Gastrocnemius medialis (tissue), 4 donors: ENCODE data around the gene WDR81. TPM values are rescaled to one million over a fixed set of nuclear protein-coding genes. Genes with fewer than 3 reads are reported as not detected.
A peak's percentile ranks its signal among the peaks of the same experiment; 100 is the strongest.

Experiments
- ATAC-seq, 2 donors: fragments of 150-250 bp; one replicate each; pipeline ENCODE4 v1.9.1; 2016
- DNase-seq, 2 donors: peaks; one replicate each; pipeline ENCODE4 v3.0.0-alpha.2; 2019
- H3K27ac ChIP-seq, 4 donors: fragments of 200-600 bp; sonication (generic); 1 replicate in 1 of 4; 2 replicates in 3 of 4; pipeline ENCODE4 v1.5.1; 2016 to 2018; ENCODE audit warnings: mild to moderate bottlenecking in 2 of 4, moderate library complexity in 1 of 4
- H3K27me3 ChIP-seq, 3 donors: fragments of 200-600 bp; sonication (generic) in 2 of 3; 1 replicate in 1 of 3; 2 replicates in 2 of 3; pipeline versions ENCODE4 v1.5.1 to v1.6.0; 2016 to 2019; ENCODE audit warnings: mild to moderate bottlenecking in 1 of 3, moderate library complexity in 1 of 3
- H3K36me3 ChIP-seq, 2 donors: fragments of 200-600 bp; sonication (generic) in 1 of 2; one replicate each; pipeline ENCODE4 v1.5.1; 2017 to 2018
- H3K4me1 ChIP-seq, 2 donors: fragments of 200-600 bp; sonication (generic) in 1 of 2; one replicate each; pipeline ENCODE4 v1.5.1; 2016 to 2017; ENCODE audit warnings: mild to moderate bottlenecking in 2 of 2
- H3K4me3 ChIP-seq, 4 donors: fragments of 200-600 bp; sonication (generic) in 3 of 4; 1 replicate in 1 of 4; 2 replicates in 3 of 4; pipeline ENCODE4 v1.5.1; 2016 to 2019; ENCODE audit warnings: mild to moderate bottlenecking in 2 of 4
- H3K9me3 ChIP-seq, 3 donors: fragments of 200-600 bp; sonication (generic) in 2 of 3; 1 replicate in 1 of 3; 2 replicates in 2 of 3; pipeline ENCODE4 v1.5.1; 2016 to 2019
- POLR2A ChIP-seq, 2 donors: fragments of 450-650 bp; IDR thresholded peaks; one replicate each; pipeline ENCODE4 v1.6.1; 2017; ENCODE audit warnings: antibody characterized with exemption in 2 of 2, mild to moderate bottlenecking in 2 of 2, moderate library complexity in 2 of 2
- in situ Hi-C, 4 donors: fragments of 200-750 bp; cut with MboI; loops; one replicate each; pipeline versions ENCODE4 v1.15.0 to v1.8.0; 2017; ENCODE audit warnings: low sequenced_read_pairs in 4 of 4
- intact Hi-C: fragments of 100-400 bp; cut with DNase I; formaldehyde crosslinking; loops from one replicate; pipeline ENCODE4 v1.15.1; 2023; ENCODE audit warnings: low total_unique reads
- total RNA-seq, 4 donors: library from RNA; depleted of rRNA; stranded (reverse); fragments of >200 nt; gene quantifications; one replicate each; pipeline versions ENCODE4 v1.1.0 to v1.2.3, GENCODE V29; 2016
- TF ChIP-seq, protein P1 (sequence below), 5 experiments: fragments of 450-650 bp in 3 of 5; fragments of 200-600 bp in 2 of 5; sonication (generic) in 2 of 5; IDR thresholded peaks in 4 of 5; conservative IDR thresholded peaks in 1 of 5; 1 replicate in 4 of 5; 2 replicates in 1 of 5; pipeline ENCODE4 v1.5.1; 2016 to 2019; ENCODE audit warnings: antibody characterized with exemption in 5 of 5, mild to moderate bottlenecking in 3 of 5, moderate library complexity in 3 of 5

WDR81 gene
- total RNA-seq, 4 donors from 2014 or later, result 22.3 to 61.1 (median 42.7) TPM

- intact Hi-C loops, result no loop called here
These were observed 30.8 kb downstream of the WDR81 start for GRCh38 chr17:1755252-1755826.

GRCh38 chr17:1755827-1756262, 31.3 kb downstream of the WDR81 start:
- TF ChIP-seq, protein P1, sequence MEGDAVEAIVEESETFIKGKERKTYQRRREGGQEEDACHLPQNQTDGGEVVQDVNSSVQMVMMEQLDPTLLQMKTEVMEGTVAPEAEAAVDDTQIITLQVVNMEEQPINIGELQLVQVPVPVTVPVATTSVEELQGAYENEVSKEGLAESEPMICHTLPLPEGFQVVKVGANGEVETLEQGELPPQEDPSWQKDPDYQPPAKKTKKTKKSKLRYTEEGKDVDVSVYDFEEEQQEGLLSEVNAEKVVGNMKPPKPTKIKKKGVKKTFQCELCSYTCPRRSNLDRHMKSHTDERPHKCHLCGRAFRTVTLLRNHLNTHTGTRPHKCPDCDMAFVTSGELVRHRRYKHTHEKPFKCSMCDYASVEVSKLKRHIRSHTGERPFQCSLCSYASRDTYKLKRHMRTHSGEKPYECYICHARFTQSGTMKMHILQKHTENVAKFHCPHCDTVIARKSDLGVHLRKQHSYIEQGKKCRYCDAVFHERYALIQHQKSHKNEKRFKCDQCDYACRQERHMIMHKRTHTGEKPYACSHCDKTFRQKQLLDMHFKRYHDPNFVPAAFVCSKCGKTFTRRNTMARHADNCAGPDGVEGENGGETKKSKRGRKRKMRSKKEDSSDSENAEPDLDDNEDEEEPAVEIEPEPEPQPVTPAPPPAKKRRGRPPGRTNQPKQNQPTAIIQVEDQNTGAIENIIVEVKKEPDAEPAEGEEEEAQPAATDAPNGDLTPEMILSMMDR (IDR thresholded peaks at IDR 0.05 in 4 of 5, conservative IDR thresholded peaks at IDR 0.05 in 1 of 5), result no peak
- TF ChIP-seq POLR2A (IDR thresholded peaks at IDR 0.05), result no peak
- H3K4me1 ChIP-seq, result peaks cover 13 to 16% of the 10 kb centered on the region in 2 donors

More at GRCh38 chr17:1755252-1755826, 30.8 kb downstream of the WDR81 start:
- in situ Hi-C loops, result no loop called here
- DNase-seq, result peak in 1 of 2 donors; percentile 20
- peak overlapping the region; percentile 37 to 77 (median 64) for H3K27ac ChIP-seq
- no peaks in the 10 kb centered on the region for H3K36me3 ChIP-seq
- TF ChIP-seq, protein P1 (IDR thresholded peaks at IDR 0.05 in 4 of 5, conservative IDR thresholded peaks at IDR 0.05 in 1 of 5), result no peak
- no peak for TF ChIP-seq POLR2A (IDR thresholded peaks at IDR 0.05)
- peaks cover 13 to 16% of the 10 kb centered on the region in 2 donors for H3K4me1 ChIP-seq
- ATAC-seq, result peak; percentile 13 to 22
- H3K9me3 ChIP-seq, result no peaks in the 10 kb centered on the region
- no peak overlapping the region for H3K4me3 ChIP-seq
- H3K27me3 ChIP-seq, result no peaks in the 10 kb centered on the region

GRCh38 chr17:1758807-1759206, 34.3 kb downstream of the WDR81 start:
- Histone ChIP-seq H3K4me3 (no peak overlapping the region), H3K9me3 (no peaks in the 10 kb centered on the region), H3K27ac (peak overlapping the region; percentile 22 to 64 (median 38)), H3K36me3 (no peaks in the 10 kb centered on the region), H3K4me1 (peaks cover 20 to 21% of the 10 kb centered on the region in 2 donors), H3K27me3 (no peaks in the 10 kb centered on the region)
- TF ChIP-seq, protein P1 (IDR thresholded peaks at IDR 0.05 in 4 of 5, conservative IDR thresholded peaks at IDR 0.05 in 1 of 5), result no peak
- TF ChIP-seq POLR2A (IDR thresholded peaks at IDR 0.05), result no peak
- intact Hi-C loops, result no loop called here
- in situ Hi-C loops, result no loop called here
- ATAC-seq (no peak), DNase-seq (no peak)

More at GRCh38 chr17:1755827-1756262, 31.3 kb downstream of the WDR81 start:
- Histone ChIP-seq H3K9me3 (no peaks in the 10 kb centered on the region), H3K36me3 (no peaks in the 10 kb centered on the region), H3K27ac (peak overlapping the region; percentile 37 to 77 (median 64)), H3K4me3 (no peak overlapping the region), H3K27me3 (no peaks in the 10 kb centered on the region)
- ATAC-seq (peak; percentile 24 to 53), DNase-seq (no peak)
- in situ Hi-C loops, result no loop called here
- intact Hi-C loops, result no loop called here

- intact Hi-C loops (no loop called here), in situ Hi-C loops (no loop called here)
- TF ChIP-seq POLR2A (IDR thresholded peaks at IDR 0.05), result no peak
- TF ChIP-seq, protein P1 (IDR thresholded peaks at IDR 0.05 in 4 of 5, conservative IDR thresholded peaks at IDR 0.05 in 1 of 5), result no peak
- Histone ChIP-seq H3K27me3 (no peaks in the 10 kb centered on the region), H3K36me3 (no peaks in the 10 kb centered on the region), H3K4me1 (peaks cover 27 to 28% of the 10 kb centered on the region in 2 donors), H3K9me3 (no peaks in the 10 kb centered on the region), H3K27ac (peak overlapping the region; percentile 22 to 64 (median 38)), H3K4me3 (no peak overlapping the region)
- ATAC-seq, result no peak
- DNase-seq, result no peak
These were observed 35.0 kb downstream of the WDR81 start for GRCh38 chr17:1759529-1759928.
